SK-N-MC (cell line): ENCODE data around the gene ZNF215.

Experiments used
- EZH2 ChIP-seq: fragments of 200-600 bp; sonication (generic); IDR thresholded peaks from one replicate; pipeline ENCODE4 v1.6.1; 2017; ENCODE audit warnings: antibody characterized with exemption
- POLR2AphosphoS5 ChIP-seq: IDR thresholded peaks from 2 replicates; pipeline ENCODE4 v1.6.1; 2012; ENCODE audit warnings: mild to moderate bottlenecking, low read depth, low read length, borderline replicate concordance

DNA sequence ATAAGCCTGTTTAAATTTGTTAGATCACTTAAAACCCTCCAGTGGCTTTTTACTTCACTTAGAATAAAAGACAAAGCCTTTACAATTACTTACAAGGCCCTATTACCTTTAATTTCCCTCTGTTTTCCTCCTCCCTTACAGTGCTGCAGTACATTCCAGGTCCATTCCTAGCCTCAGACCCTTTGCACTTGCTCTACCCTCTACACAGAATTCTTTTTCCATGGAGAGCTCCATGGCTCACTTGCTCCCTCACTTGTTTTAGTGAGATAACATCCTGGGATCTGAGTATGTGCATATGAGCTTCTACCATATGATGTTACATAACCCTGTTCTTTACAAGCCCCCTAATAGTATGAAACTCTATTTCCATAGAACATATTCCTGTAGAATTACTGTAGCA is 69.5 kb downstream of the ZNF215 start:
- TF ChIP-seq EZH2 (no peak), POLR2AphosphoS5 (no peak)
